K562 (cell line): ENCODE data around the gene LCLAT1. TPM values are rescaled to one million over a fixed set of nuclear protein-coding genes. Genes with fewer than 3 reads are reported as not detected.

Experiments
- ATAC-seq: fragments of 200-7000 bp; cut with Tn5 transposase; 3 replicates; pipeline ENCODE4 v1.9.1; 2020; ENCODE audit warnings: moderate library complexity
- BruUV-seq: library from RNA; stranded (reverse); fragments of 400-500 nt; replicated peaks from 2 replicates; lab custom pipeline; 2021; lab: Mats Ljungman, UMichigan
- CTCF ChIA-PET: fragments of 300-600 bp; formaldehyde crosslinking; extraction: SDS; loops from one replicate; lab custom pipeline; 2021; ENCODE audit warnings: low intra/inter-chr PET ratio; lab: Yijun Ruan, JAX
- POLR2A ChIA-PET: fragments of 300-600, 350-650 bp; sonication (Branson Sonifier 250); formaldehyde crosslinking; extraction: SDS; loops from one replicate; lab custom pipeline; 2021; ENCODE audit warnings: antibody characterized with exemption, inconsistent platforms; lab: Yijun Ruan, JAX
- DNase-seq, 4 experiments: peaks; one replicate each; pipeline versions ENCODE4 v3.0.0 to v3.0.0-alpha.2; 2011 to 2018; ENCODE audit warnings: low spot score in 3 of 4, mixed read lengths in 3 of 4; ENCODE audit errors: extremely low read depth in 1 of 4
- FAIRE-seq: peaks from 2 replicates; lab custom pipeline; 2011; peaks lifted over from hg19 to GRCh38; lab: Jason Lieb, UNC
- H2AFZ ChIP-seq: 2 replicates; pipeline ENCODE4 v1.6.0; 2011; ENCODE audit warnings: low read depth, low read length, control low read depth, inconsistent platforms
- H3K27ac ChIP-seq: fragments of 200-600 bp; 3 replicates; pipeline ENCODE4 v1.8.0; 2011; ENCODE audit warnings: low read depth, mild to moderate bottlenecking, control low read depth, inconsistent platforms, low read length, moderate library complexity, mixed read lengths; ENCODE audit errors: extremely low read depth
- H3K27me3 ChIP-seq, 2 experiments: fragments of 300-600 bp in 1 of 2; 2 replicates in 1 of 2; 3 replicates in 1 of 2; pipeline versions ENCODE4 v1.6.0 to v1.8.0; 2011; ENCODE audit warnings: inconsistent platforms in 2 of 2, low read length in 2 of 2, mild to moderate bottlenecking in 1 of 2, mixed read lengths in 1 of 2, moderate library complexity in 1 of 2; ENCODE audit not compliant: control insufficient read depth in 2 of 2, insufficient read depth in 2 of 2
- H3K36me3 ChIP-seq: fragments of 300-600 bp; 3 replicates; pipeline ENCODE4 v1.8.0; 2011; ENCODE audit warnings: mild to moderate bottlenecking, low read length, inconsistent platforms; ENCODE audit not compliant: control insufficient read depth, insufficient read depth
- H3K4me1 ChIP-seq, 2 experiments: fragments of 200-600 bp in 1 of 2; replicated peaks in 1 of 2; 2 replicates in 1 of 2; 3 replicates in 1 of 2; pipeline versions ENCODE4 v1.5.1 to v1.8.0; 2011; ENCODE audit warnings: inconsistent platforms in 2 of 2, low read length in 2 of 2, mild to moderate bottlenecking in 1 of 2, mixed read lengths in 1 of 2, moderate library complexity in 1 of 2; ENCODE audit not compliant: control insufficient read depth in 2 of 2, insufficient read depth in 2 of 2
- H3K4me2 ChIP-seq: 2 replicates; pipeline ENCODE4 v1.6.1; 2011; ENCODE audit warnings: low read length, control low read depth, inconsistent platforms, mixed read lengths; ENCODE audit not compliant: insufficient read depth
- H3K4me3 ChIP-seq: fragments of 200-600 bp; sonication (generic), shearing (Covaris generic); 2 replicates; pipeline ENCODE4 v1.5.1; 2016; ENCODE audit warnings: control low read depth, inconsistent platforms
- H3K79me2 ChIP-seq: fragments of 200-600 bp; 3 replicates; pipeline ENCODE4 v1.8.0; 2011; ENCODE audit warnings: low read length, inconsistent platforms; ENCODE audit not compliant: control insufficient read depth, insufficient read depth
- H3K9ac ChIP-seq, 2 experiments: 2 replicates each; pipeline versions ENCODE4 v1.6.0 to v1.6.1; 2011; ENCODE audit warnings: low read depth in 2 of 2, low read length in 2 of 2, control low read depth in 1 of 2, inconsistent platforms in 1 of 2, mild to moderate bottlenecking in 1 of 2, mixed read lengths in 1 of 2; ENCODE audit not compliant: insufficient read depth in 1 of 2
- H3K9me1 ChIP-seq: one replicate; pipeline ENCODE4 v1.6.0; 2011; ENCODE audit warnings: inconsistent platforms, mild to moderate bottlenecking, low read length, moderate library complexity; ENCODE audit not compliant: control insufficient read depth, insufficient read depth
- H3K9me3 ChIP-seq: replicated peaks from 2 replicates; pipeline ENCODE4 v1.5.1; 2011; ENCODE audit warnings: low read depth, low read length, inconsistent platforms; ENCODE audit not compliant: control insufficient read depth, insufficient read depth
- H4K20me1 ChIP-seq: replicated peaks from 2 replicates; pipeline ENCODE4 v1.6.1; 2011; ENCODE audit warnings: low read length, inconsistent platforms, mixed read lengths; ENCODE audit not compliant: control insufficient read depth, insufficient read depth
- ARID3A ChIP-seq: IDR thresholded peaks from 2 replicates; pipeline ENCODE4 v1.6.1; 2012; ENCODE audit warnings: low read depth, low read length, improper control_type of control experiment, borderline replicate concordance
- CHCHD3 ChIP-seq: fragments of 250-450 bp; sonication (Bioruptor Pico); IDR thresholded peaks from 2 replicates; pipeline ENCODE4 v2.1.2; 2022; ENCODE audit warnings: mild to moderate bottlenecking
- GABPB2 ChIP-seq: fragments of 250-450 bp; sonication (Bioruptor Pico); conservative IDR thresholded peaks from 2 replicates; pipeline ENCODE4 v1.5.1; 2021; ENCODE audit warnings: mild to moderate bottlenecking
- HDAC1 ChIP-seq, 2 experiments: fragments of 450-650 bp; IDR thresholded peaks; 2 replicates each; pipeline ENCODE4 v1.6.1; 2016 to 2017; ENCODE audit warnings: inconsistent platforms in 1 of 2, mild to moderate bottlenecking in 1 of 2, moderate library complexity in 1 of 2
- HNRNPL ChIP-seq: fragments of 200-400 bp; formaldehyde crosslinking; IDR thresholded peaks from 2 replicates; pipeline ENCODE4 v1.6.1; 2017; ENCODE audit warnings: low read depth, mild to moderate bottlenecking, low read length
- HNRNPUL1 ChIP-seq: fragments of 200-400 bp; formaldehyde crosslinking; IDR thresholded peaks from 2 replicates; pipeline ENCODE4 v1.6.1; 2017; ENCODE audit warnings: low read length
- LCOR ChIP-seq: sonication (generic); formaldehyde crosslinking; IDR thresholded peaks from 2 replicates; pipeline ENCODE4 v1.8.0; 2022; ENCODE audit warnings: mild to moderate bottlenecking, missing genetic modification reagents
- MXD1 ChIP-seq: fragments of 250-450 bp; sonication (Bioruptor Pico); IDR thresholded peaks from 2 replicates; pipeline ENCODE4 v1.8.0; 2021; ENCODE audit warnings: borderline replicate concordance, mild to moderate bottlenecking, moderate library complexity; ENCODE audit not compliant: poor library complexity, severe bottlenecking
- NFATC3 ChIP-seq: fragments of 450-650 bp; IDR thresholded peaks from 2 replicates; pipeline ENCODE4 v1.6.1; 2017; ENCODE audit warnings: mild to moderate bottlenecking
- NFE2L1 ChIP-seq: fragments of 450-650 bp; IDR thresholded peaks from 2 replicates; pipeline ENCODE4 v1.6.1; 2016; ENCODE audit warnings: missing genetic modification characterization, low read depth, mild to moderate bottlenecking, missing compliant biosample characterization, moderate library complexity, borderline replicate concordance
- NR3C1 ChIP-seq: sonication (generic); formaldehyde crosslinking; IDR thresholded peaks from 2 replicates; pipeline ENCODE4 v1.8.1; 2022; ENCODE audit warnings: missing genetic modification reagents
- SAFB ChIP-seq: fragments of 200-400 bp; formaldehyde crosslinking; IDR thresholded peaks from 2 replicates; pipeline ENCODE4 v1.6.1; 2017; ENCODE audit warnings: low read depth, low read length, borderline replicate concordance
- TBL1XR1 ChIP-seq, 2 experiments: IDR thresholded peaks; 2 replicates each; pipeline ENCODE4 v1.6.1; 2012; ENCODE audit warnings: improper control_type of control experiment in 2 of 2, low read length in 2 of 2, mild to moderate bottlenecking in 1 of 2
- TCFL5 ChIP-seq: fragments of 250-450 bp; sonication (Bioruptor Pico); conservative IDR thresholded peaks from 2 replicates; pipeline ENCODE4 v1.6.1; 2021; ENCODE audit warnings: mild to moderate bottlenecking, moderate library complexity, matching md5 sums
- ZFP1 ChIP-seq: fragments of 450-650 bp; formaldehyde crosslinking; IDR thresholded peaks from 2 replicates; pipeline ENCODE4 v1.4.0; 2020; ENCODE audit warnings: mild to moderate bottlenecking, mixed read lengths
- ZNF12 ChIP-seq: sonication (generic); formaldehyde crosslinking; IDR thresholded peaks from 2 replicates; pipeline ENCODE4 v1.4.0; 2020; ENCODE audit warnings: mild to moderate bottlenecking, missing genetic modification reagents
- ZNF551 ChIP-seq: fragments of 250-450 bp; sonication (Bioruptor Pico); IDR thresholded peaks from 2 replicates; pipeline ENCODE4 v1.5.0; 2021; ENCODE audit warnings: mild to moderate bottlenecking, moderate library complexity
- WGBS: fragments of 100-300 bp; shearing (Covaris generic); methylation state at CpG from one replicate; pipeline ENCODE4 v1.1.6; 2016; ENCODE audit warnings: low coverage, mixed read lengths; ENCODE audit not compliant: insufficient coverage; ENCODE audit errors: missing lambda C conversion rate; 5-methylcytosine and 5-hydroxymethylcytosine counted together
- in situ Hi-C: fragments of 300-500 bp; cut with MboI; formaldehyde crosslinking; loops from 4 replicates; pipeline ENCODE4 v1.15.0; 2018; ENCODE audit warnings: inconsistent platforms, mixed read lengths
- intact Hi-C: fragments of 100-400 bp; cut with micrococcal nuclease; formaldehyde crosslinking; loops from 2 replicates; pipeline ENCODE4 v1.14.2; 2022
- polyA plus RNA-seq, 8 experiments: library from polyadenylated mRNA; depleted of rRNA in 4 of 8; stranded (reverse) in 5 of 8; unstranded in 3 of 8; fragments of >200 nt; fragmentation: Nextera tagmentation in 2 of 8; fragmentation: Illumina TruSeq in 1 of 8; extraction: Ambion mirVana in 2 of 8; extraction: Trizol in 1 of 8; gene quantifications; 2 replicates each; pipeline versions ENCODE4 v1.2.1 to v1.2.3, GENCODE V29; 2011 to 2014; ENCODE audit warnings: inconsistent platforms in 1 of 8, missing spikeins in 1 of 8
- total RNA-seq, 7 experiments: library from RNA; depleted of rRNA in 6 of 7; stranded (reverse); fragments of >200 nt in 6 of 7; fragmentation: Illumina TruSeq in 2 of 7; extraction: Trizol in 2 of 7; gene quantifications; 2 replicates each; pipeline versions ENCODE4 v1.2.1 to v1.2.3, GENCODE V29; 2011 to 2021; ENCODE audit warnings: low replicate concordance in 1 of 7
- TF ChIP-seq, protein P1 (sequence below), 3 experiments: IDR thresholded peaks in 2 of 3; conservative IDR thresholded peaks in 1 of 3; 2 replicates each; pipeline ENCODE4 v1.5.1; 2011 to 2012; ENCODE audit warnings: low read length in 3 of 3, mild to moderate bottlenecking in 3 of 3, control low read depth in 2 of 3, improper control_type of control experiment in 1 of 3, inconsistent platforms in 1 of 3, low read depth in 1 of 3, mixed read lengths in 1 of 3, moderate library complexity in 1 of 3; ENCODE audit not compliant: insufficient read depth in 2 of 3

The LCLAT1 gene
- total and polyA plus RNA-seq, 9 of the 15 experiments (the other 6 are each of a cell fraction or from before 2014, with no cell fraction given), result 8.9 to 63.3 (median 25.4) TPM

GRCh38 chr2:30567317-30567716, 120.3 kb downstream of the LCLAT1 start:
- no peak for ATAC-seq
- Histone ChIP-seq H2AFZ (no peak overlapping the region), H3K27me3 (no peaks in the 10 kb centered on the region), H3K4me2 (no peak overlapping the region), H3K27ac (no peak overlapping the region), H3K9me3 (no peaks in the 10 kb centered on the region), H3K4me3 (no peak overlapping the region), H3K4me1 (no peaks in the 10 kb centered on the region), H3K9ac (no peak overlapping the region), H3K79me2 (no peaks in the 10 kb centered on the region), H3K9me1 (no peaks in the 10 kb centered on the region), H4K20me1 (no peaks in the 10 kb centered on the region), H3K36me3 (peaks cover 29% of the 10 kb centered on the region; the same call in 2 of the 3 replicates)
- in situ Hi-C loops (no loop called here), intact Hi-C loops (no loop called here)
- no peak for DNase-seq
- no TSS peak for BruUV-seq
- POLR2A ChIA-PET, result no interaction called here
- FAIRE-seq, result no peak
- CTCF ChIA-PET, result no interaction called here
- TF ChIP-seq GABPB2 (CRISPR knock-in tag) (no peak), ZNF551 (no peak), HDAC1 (IDR thresholded peaks at IDR 0.05) (no peak), CHCHD3 (CRISPR knock-in tag) (no peak), NFE2L1 (tag) (no peak), TBL1XR1 (IDR thresholded peaks at IDR 0.05; ENCODE audit: low read length in 2 of 2) (no peak), HNRNPUL1 (no peak), MXD1 (CRISPR knock-in tag) (no peak), ZFP1 (no peak), ARID3A (no peak), HNRNPL (no peak), LCOR (no peak), TCFL5 (CRISPR knock-in tag) (no peak), ZNF12 (CRISPR knock-in tag) (no peak), SAFB (no peak), NFATC3 (no peak), NR3C1 (CRISPR knock-in tag) (no peak)
- TF ChIP-seq, protein P1, sequence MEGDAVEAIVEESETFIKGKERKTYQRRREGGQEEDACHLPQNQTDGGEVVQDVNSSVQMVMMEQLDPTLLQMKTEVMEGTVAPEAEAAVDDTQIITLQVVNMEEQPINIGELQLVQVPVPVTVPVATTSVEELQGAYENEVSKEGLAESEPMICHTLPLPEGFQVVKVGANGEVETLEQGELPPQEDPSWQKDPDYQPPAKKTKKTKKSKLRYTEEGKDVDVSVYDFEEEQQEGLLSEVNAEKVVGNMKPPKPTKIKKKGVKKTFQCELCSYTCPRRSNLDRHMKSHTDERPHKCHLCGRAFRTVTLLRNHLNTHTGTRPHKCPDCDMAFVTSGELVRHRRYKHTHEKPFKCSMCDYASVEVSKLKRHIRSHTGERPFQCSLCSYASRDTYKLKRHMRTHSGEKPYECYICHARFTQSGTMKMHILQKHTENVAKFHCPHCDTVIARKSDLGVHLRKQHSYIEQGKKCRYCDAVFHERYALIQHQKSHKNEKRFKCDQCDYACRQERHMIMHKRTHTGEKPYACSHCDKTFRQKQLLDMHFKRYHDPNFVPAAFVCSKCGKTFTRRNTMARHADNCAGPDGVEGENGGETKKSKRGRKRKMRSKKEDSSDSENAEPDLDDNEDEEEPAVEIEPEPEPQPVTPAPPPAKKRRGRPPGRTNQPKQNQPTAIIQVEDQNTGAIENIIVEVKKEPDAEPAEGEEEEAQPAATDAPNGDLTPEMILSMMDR (IDR thresholded peaks at IDR 0.05 in 2 of 3, conservative IDR thresholded peaks at IDR 0.05 in 1 of 3; ENCODE audit: insufficient read depth in 2 of 3, low read depth in 1 of 3, low read length in 3 of 3), result no peak
- 91% methylated on average over 4 of the region's 4 CpGs for WGBS
